Neuronal stem cell (in vitro differentiated cells): Measurements from ENCODE around the gene RHBDL2.
A peak's percentile ranks its signal among the peaks of the same experiment; 100 is the strongest.

Experiments
- DNase-seq: peaks from one replicate; pipeline ENCODE4 v3.0.0-alpha.2; 2013; ENCODE audit warnings: low spot score
- H2AFZ ChIP-seq: one replicate; pipeline ENCODE4 v1.6.1; 2013; ENCODE audit warnings: mild to moderate bottlenecking, low read length, inconsistent platforms
- H2AK5ac ChIP-seq: 2 replicates; pipeline ENCODE4 v1.6.1; 2013; ENCODE audit warnings: low read depth, mild to moderate bottlenecking, inconsistent platforms, low read length, moderate library complexity, mixed read lengths
- H2BK120ac ChIP-seq: 2 replicates; pipeline ENCODE4 v1.6.1; 2013; ENCODE audit warnings: low read depth, mild to moderate bottlenecking, inconsistent platforms, low read length, moderate library complexity, mixed read lengths
- H2BK12ac ChIP-seq: one replicate; pipeline ENCODE4 v1.6.1; 2013; ENCODE audit warnings: low read length, inconsistent platforms
- H2BK15ac ChIP-seq: 2 replicates; pipeline ENCODE4 v1.6.1; 2013; ENCODE audit warnings: mild to moderate bottlenecking, low read length, inconsistent platforms, mixed read lengths
- H2BK5ac ChIP-seq: one replicate; pipeline ENCODE4 v1.6.1; 2013; ENCODE audit warnings: inconsistent platforms, mild to moderate bottlenecking, low read length, moderate library complexity
- H3K14ac ChIP-seq: one replicate; pipeline ENCODE4 v1.6.1; 2013; ENCODE audit warnings: low read length, inconsistent platforms
- H3K18ac ChIP-seq: 2 replicates; pipeline ENCODE4 v1.6.1; 2013; ENCODE audit warnings: low read length, inconsistent platforms
- H3K23ac ChIP-seq: 2 replicates; pipeline ENCODE4 v1.6.1; 2013; ENCODE audit warnings: low read depth, mild to moderate bottlenecking, mixed read lengths, low read length, inconsistent platforms; ENCODE audit not compliant: poor library complexity
- H3K27ac ChIP-seq: replicated peaks from 3 replicates; pipeline ENCODE4 v1.5.1; 2013; ENCODE audit warnings: low read length, inconsistent platforms
- H3K27me3 ChIP-seq, 3 experiments: 2 replicates each; pipeline ENCODE4 v1.6.1; 2013; ENCODE audit warnings: low read length in 3 of 3, mild to moderate bottlenecking in 2 of 3, inconsistent platforms in 1 of 3, low read depth in 1 of 3, mixed read lengths in 1 of 3, moderate library complexity in 1 of 3; ENCODE audit not compliant: control insufficient read depth in 3 of 3, insufficient read depth in 3 of 3
- H3K36me3 ChIP-seq, 2 donors: replicated peaks in 1 of 2; 2 replicates each; pipeline ENCODE4 v1.6.1; 2013; ENCODE audit warnings: low read length in 2 of 2; ENCODE audit not compliant: control insufficient read depth in 2 of 2, insufficient read depth in 2 of 2
- H3K4ac ChIP-seq: 2 replicates; pipeline ENCODE4 v1.6.1; 2013; ENCODE audit warnings: inconsistent platforms, mild to moderate bottlenecking, low read length, moderate library complexity
- H3K4me1 ChIP-seq, 2 donors: 1 replicate in 1 of 2; 2 replicates in 1 of 2; pipeline ENCODE4 v1.6.1; 2013; ENCODE audit warnings: low read length in 2 of 2, low read depth in 1 of 2; ENCODE audit not compliant: control insufficient read depth in 2 of 2, insufficient read depth in 1 of 2
- H3K4me2 ChIP-seq: one replicate; pipeline ENCODE4 v1.6.1; 2013; ENCODE audit warnings: mild to moderate bottlenecking, low read length, inconsistent platforms; ENCODE audit not compliant: insufficient read depth, poor library complexity, severe bottlenecking
- H3K4me3 ChIP-seq, 2 donors: 2 replicates each; pipeline ENCODE4 v1.5.1; 2013; ENCODE audit warnings: low read length in 2 of 2, mild to moderate bottlenecking in 2 of 2, inconsistent platforms in 1 of 2, moderate library complexity in 1 of 2
- H3K79me1 ChIP-seq: one replicate; pipeline ENCODE4 v1.6.1; 2013; ENCODE audit warnings: low read depth, mild to moderate bottlenecking, inconsistent platforms, low read length, moderate library complexity
- H3K9ac ChIP-seq: one replicate; pipeline ENCODE4 v1.6.1; 2013; ENCODE audit warnings: mild to moderate bottlenecking, low read depth, low read length, inconsistent platforms; ENCODE audit not compliant: poor library complexity
- H3K9me3 ChIP-seq, 2 donors: replicated peaks in 1 of 2; 2 replicates each; pipeline versions ENCODE3 to v1.6.1; 2013; ENCODE audit warnings: low read length in 2 of 2, mild to moderate bottlenecking in 2 of 2, inconsistent platforms in 1 of 2, low read depth in 1 of 2, mixed read lengths in 1 of 2, moderate library complexity in 1 of 2; ENCODE audit not compliant: control insufficient read depth in 2 of 2, insufficient read depth in 1 of 2
- H4K8ac ChIP-seq: one replicate; pipeline ENCODE4 v1.6.1; 2013; ENCODE audit warnings: low read depth, mild to moderate bottlenecking, inconsistent platforms, low read length, moderate library complexity
- H4K91ac ChIP-seq: one replicate; pipeline ENCODE4 v1.6.1; 2013; ENCODE audit warnings: low read length, low read depth, mild to moderate bottlenecking, inconsistent platforms; ENCODE audit not compliant: poor library complexity
- WGBS, 2 donors: extraction: QIAGEN DNeasy Blood & Tissue Kit; methylation state at CpG; one replicate each; pipeline ENCODE4 v1.1.7; 2013; ENCODE audit warnings: missing lambda C conversion rate in 2 of 2, mixed read lengths in 1 of 2; ENCODE audit not compliant: insufficient read length in 2 of 2, insufficient replicate concordance in 1 of 2; ENCODE audit errors: extremely low coverage in 2 of 2; 5-methylcytosine and 5-hydroxymethylcytosine counted together

The RHBDL2 gene

DNA sequence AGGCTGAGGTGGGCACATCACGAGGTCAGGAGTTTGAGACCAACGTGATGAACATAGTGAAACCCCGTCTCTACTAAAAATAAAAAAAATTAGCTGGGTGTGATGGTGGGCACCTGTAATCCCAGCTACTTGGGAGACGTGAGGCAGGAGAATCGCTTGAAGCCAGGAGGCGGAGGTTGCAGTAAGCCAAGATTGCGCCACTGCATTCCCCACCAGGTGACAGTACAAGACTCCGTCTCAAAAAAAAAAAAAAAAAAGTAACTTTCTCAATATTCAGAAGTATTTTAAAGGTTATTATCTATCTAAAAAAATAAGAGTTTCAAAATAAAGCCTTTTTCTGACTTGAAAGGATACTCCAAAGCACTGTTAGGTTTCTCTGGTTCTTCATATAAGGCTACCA lies 74.4 kb downstream of the RHBDL2 start:
- Histone ChIP-seq H2BK15ac (no peak overlapping the region), H3K9ac (no peak overlapping the region), H3K4ac (no peak overlapping the region), H4K8ac (no peak overlapping the region), H2BK12ac (no peak overlapping the region), H4K91ac (no peak overlapping the region), H3K4me1 (no peaks in the 10 kb centered on the region), H3K9me3 (no peaks in the 10 kb centered on the region), H3K79me1 (no peaks in the 10 kb centered on the region), H2AFZ (no peak overlapping the region), H2AK5ac (no peak overlapping the region), H3K27me3 (no peaks in the 10 kb centered on the region), H3K4me3 (no peak overlapping the region), H3K14ac (no peak overlapping the region), H3K23ac (no peak overlapping the region), H3K36me3 (peaks cover 1 to 48% of the 10 kb centered on the region in 2 donors), H3K27ac (no peak overlapping the region), H3K4me2 (no peak overlapping the region), H2BK120ac (no peak overlapping the region), H2BK5ac (no peak overlapping the region), H3K18ac (no peak overlapping the region)
- no peak for DNase-seq
- no CpG with 5 or more reads among the region's 8 CpGs for WGBS, 2 donors

GRCh38 chr1:38865112-38865715 lies 76.4 kb downstream of the RHBDL2 start:
- H3K23ac ChIP-seq: no peak overlapping the region
- H3K27me3 ChIP-seq: no peaks in the 10 kb centered on the region

DNA sequence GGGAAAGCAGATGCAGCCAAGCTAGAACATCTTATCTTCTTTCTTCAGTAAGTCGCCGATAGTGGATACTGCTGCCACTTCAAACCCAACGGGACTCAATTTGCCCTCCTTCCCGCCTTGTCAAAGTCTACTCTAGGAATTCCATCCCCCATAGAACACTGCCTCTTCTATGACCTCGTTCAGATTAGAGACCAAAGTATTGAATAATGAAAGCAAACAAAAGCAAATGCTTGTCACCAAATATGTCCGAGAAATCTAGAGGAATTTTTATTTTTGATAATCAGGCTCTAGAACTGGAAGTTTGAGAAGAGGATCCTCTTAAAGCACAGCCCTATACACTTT lies 81.2 kb downstream of the RHBDL2 start:
- H2BK12ac ChIP-seq: no peak overlapping the region
- no peak overlapping the region for H2AK5ac ChIP-seq
- H3K9ac ChIP-seq: peak overlapping the region; percentile 93
- peaks cover 5% of the 10 kb centered on the region for H3K79me1 ChIP-seq
- no CpG with 5 or more reads among the region's 6 CpGs for WGBS, 2 donors
- H3K14ac ChIP-seq: no peak overlapping the region
- no peak overlapping the region for H3K4ac ChIP-seq
- peak overlapping the region; percentile 72 for H3K4me2 ChIP-seq
- H3K27me3 ChIP-seq: no peaks in the 10 kb centered on the region
- H4K91ac ChIP-seq: no peak overlapping the region
- peak overlapping the region; percentile 87 to 96 for H3K4me3 ChIP-seq
- no peak for DNase-seq
- no peaks in the 10 kb centered on the region for H3K9me3 ChIP-seq
- peaks cover 6 to 57% of the 10 kb centered on the region in 2 donors for H3K36me3 ChIP-seq
- H2BK5ac ChIP-seq: no peak overlapping the region
- no peak overlapping the region for H3K27ac ChIP-seq
- H4K8ac ChIP-seq: no peak overlapping the region
- no peak overlapping the region for H3K18ac ChIP-seq
- H2AFZ ChIP-seq: peak overlapping the region; percentile 94
- no peak overlapping the region for H2BK120ac ChIP-seq
- H2BK15ac ChIP-seq: no peak overlapping the region
- no peak overlapping the region for H3K23ac ChIP-seq
- peaks cover 3 to 5% of the 10 kb centered on the region in 2 donors for H3K4me1 ChIP-seq

More at GRCh38 chr1:38865112-38865715, 76.4 kb downstream of the RHBDL2 start:
- no peak overlapping the region for H2BK120ac ChIP-seq
- H2AK5ac ChIP-seq: no peak overlapping the region
- DNase-seq: no peak
- no peak overlapping the region for H3K4ac ChIP-seq
- H3K4me2 ChIP-seq: no peak overlapping the region
- H2BK12ac ChIP-seq: no peak overlapping the region
- H3K79me1 ChIP-seq: no peaks in the 10 kb centered on the region
- H3K4me1 ChIP-seq: no peaks in the 10 kb centered on the region
- H3K9me3 ChIP-seq: no peaks in the 10 kb centered on the region
- no peak overlapping the region for H3K14ac ChIP-seq
- no peak overlapping the region for H3K4me3 ChIP-seq
- no CpG with 5 or more reads among the region's 4 CpGs for WGBS, 2 donors
- H2AFZ ChIP-seq: no peak overlapping the region
- H4K91ac ChIP-seq: no peak overlapping the region
- no peak overlapping the region for H2BK15ac ChIP-seq
- H4K8ac ChIP-seq: no peak overlapping the region
- H3K9ac ChIP-seq: no peak overlapping the region
- H3K27ac ChIP-seq: no peak overlapping the region
- peaks cover 1 to 53% of the 10 kb centered on the region in 2 donors for H3K36me3 ChIP-seq
- no peak overlapping the region for H3K18ac ChIP-seq
- H2BK5ac ChIP-seq: no peak overlapping the region

DNA sequence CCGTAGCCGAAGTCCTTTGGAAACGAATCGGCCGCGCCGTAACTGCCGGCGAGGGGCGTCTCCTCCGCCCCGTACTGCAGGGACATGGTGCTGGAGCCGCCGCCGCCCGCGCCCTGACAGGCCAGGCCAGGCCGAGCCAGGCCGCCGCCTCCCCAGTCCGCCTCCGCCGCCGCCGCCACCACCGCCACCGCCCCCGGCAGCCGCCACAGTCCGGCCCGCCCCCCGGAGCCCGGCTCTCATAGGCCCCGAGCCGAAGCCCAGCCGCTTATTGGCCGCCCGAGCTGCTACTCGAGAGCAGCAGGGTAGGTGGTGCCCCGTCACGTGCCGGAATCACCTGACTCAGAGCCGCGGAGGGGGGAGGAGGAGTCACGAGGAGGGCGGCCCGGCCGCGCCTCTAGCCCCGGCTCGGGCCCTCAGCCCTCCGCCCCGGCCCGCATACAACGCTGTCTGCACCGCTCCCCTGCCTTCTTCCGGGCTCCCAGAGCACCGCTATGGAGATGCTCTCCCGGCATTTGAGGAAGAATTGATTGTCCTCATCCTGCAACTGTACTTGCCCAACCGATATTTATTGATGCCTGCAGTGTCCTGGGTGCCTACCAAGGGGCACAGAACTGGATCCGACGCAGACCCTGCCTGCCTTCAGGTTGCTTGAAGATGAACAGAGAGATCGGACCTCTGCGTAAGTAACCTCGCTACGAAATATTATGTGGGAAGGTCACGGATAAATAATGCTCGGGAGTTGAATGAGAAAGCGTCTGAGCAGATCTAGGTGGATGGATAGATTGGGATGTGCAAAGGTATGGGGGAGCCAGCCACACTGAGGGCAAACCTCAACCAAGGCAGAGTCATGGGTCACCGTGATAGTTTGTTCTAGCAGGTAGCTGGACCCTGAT lies 81.8 kb downstream of the RHBDL2 start, which contains the start of gene RRAGC:
Gene RRAGC (minus strand): TSS at position 212 of the 893 bp plus-strand sequence. CDS start 126 bp downstream, at position 86.
- Histone ChIP-seq H3K14ac (no peak within 1 kb of the TSS), H2BK12ac (no peak within 1 kb of the TSS), H3K36me3 (peaks cover 9 to 57% of the 10 kb centered on the region in 2 donors), H3K18ac (peak within 1 kb of the TSS; percentile 88), H3K9me3 (no peaks in the 10 kb centered on the region), H2AK5ac (no peak within 1 kb of the TSS), H3K4me2 (peak within 1 kb of the TSS; percentile 72), H3K9ac (peak within 1 kb of the TSS; percentile 93), H3K4me3 (peak within 1 kb of the TSS; percentile 96 to 97), H4K91ac (no peak within 1 kb of the TSS), H2BK5ac (no peak within 1 kb of the TSS), H3K27ac (no peak within 1 kb of the TSS), H4K8ac (no peak within 1 kb of the TSS), H3K27me3 (no peaks in the 10 kb centered on the region), H2BK120ac (no peak within 1 kb of the TSS), H3K79me1 (peaks cover 5% of the 10 kb centered on the region), H3K4ac (no peak within 1 kb of the TSS), H2BK15ac (no peak within 1 kb of the TSS), H2AFZ (peak within 1 kb of the TSS; percentile 94), H3K23ac (peak within 1 kb of the TSS; percentile 92), H3K4me1 (peaks cover 3 to 5% of the 10 kb centered on the region in 2 donors)
- DNase-seq: peak; percentile 97
- no CpG with 5 or more reads among the region's 70 CpGs for WGBS, 2 donors
